ENCODE data around the gene CYP4F12. TPM values are rescaled to one million over a fixed set of nuclear protein-coding genes. Genes with fewer than 3 reads are reported as not detected.

CYP4F12 gene
- total RNA-seq, 1 experiment from 2014 or later: 0.29 TPM

DNA sequence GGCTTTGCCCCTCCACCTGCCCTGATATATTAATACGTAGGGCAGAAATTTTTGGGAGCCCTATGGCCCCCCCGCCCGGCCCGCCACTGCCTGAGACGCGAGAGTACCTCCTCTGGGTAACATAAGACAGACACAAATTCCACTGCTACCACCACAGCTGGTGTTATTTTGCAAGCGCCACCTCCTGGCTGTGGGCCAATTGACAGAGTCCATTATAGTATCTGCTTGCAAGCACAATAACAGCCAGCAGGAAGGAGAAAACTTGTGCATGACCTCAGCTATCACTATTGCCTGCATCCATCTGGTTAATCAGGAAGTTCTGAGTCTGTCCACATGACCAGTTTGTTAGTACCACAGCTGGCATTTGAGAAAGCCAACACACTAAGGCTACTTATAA, 29.6 kb downstream of the CYP4F12 start:
- DNase-seq (ENCODE audit: low read depth): peak; percentile 43

- no peak for DNase-seq (ENCODE audit: low read depth)
Observed at GRCh38 chr19:15714638-15715037, 41.8 kb downstream of the CYP4F12 start.

- no peak for DNase-seq (ENCODE audit: low read depth)
Observed at GRCh38 chr19:15715642-15716041, 42.8 kb downstream of the CYP4F12 start.

DNA sequence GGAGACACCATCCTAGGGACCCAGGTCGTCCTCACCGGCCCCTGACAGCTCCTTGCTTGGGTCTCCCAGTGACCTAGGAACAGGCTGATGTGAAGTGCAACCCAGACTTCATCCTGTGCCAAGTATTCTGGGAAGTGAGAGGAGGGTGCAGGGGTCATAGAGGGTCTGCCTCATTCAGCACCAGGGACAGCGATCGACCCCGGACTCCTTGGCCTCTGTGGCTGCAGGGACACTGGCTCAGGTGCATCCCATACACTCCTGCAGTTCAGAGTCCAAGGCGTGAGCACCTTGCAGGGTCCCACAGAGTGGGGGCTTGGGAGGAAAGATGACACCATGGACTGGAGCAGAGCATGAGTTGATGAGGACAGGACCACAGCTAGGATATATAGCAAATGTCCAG, 44.9 kb downstream of the CYP4F12 start:
- no peak for DNase-seq (ENCODE audit: low read depth)

GRCh38 chr19:15721268-15721667, 48.4 kb downstream of the CYP4F12 start:
- DNase-seq (ENCODE audit: low read depth): no peak

DNA sequence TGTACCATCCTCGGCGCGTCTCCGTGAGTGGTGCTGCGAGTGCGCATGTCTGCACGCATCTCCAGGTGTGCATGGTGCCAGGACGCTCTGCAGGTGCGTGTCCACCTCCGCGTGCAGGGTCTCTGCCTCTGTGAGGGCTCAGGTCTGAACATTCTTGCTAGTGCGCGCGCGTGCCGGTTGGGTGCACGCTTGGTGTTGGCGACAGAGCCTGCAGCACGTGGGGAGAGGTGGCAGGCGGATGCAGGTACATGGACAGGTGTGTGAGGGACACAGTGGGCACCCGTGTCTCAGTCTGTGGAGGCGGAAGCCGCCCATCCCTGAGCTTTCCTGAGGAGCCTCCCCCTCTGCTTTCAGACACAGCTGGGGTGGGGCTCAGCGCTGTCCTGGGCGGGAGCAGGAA, 50.1 kb downstream of the CYP4F12 start:
- DNase-seq (ENCODE audit: low read depth): no peak

- no peak for DNase-seq (ENCODE audit: low read depth)
Observed at GRCh38 chr19:15727724-15728123, 54.8 kb downstream of the CYP4F12 start, which contains the start of gene OR10H2. TSS of gene OR10H2 (plus strand) at chr19:15728024. CDS start at chr19:15728044, 20 bp downstream.

DNA sequence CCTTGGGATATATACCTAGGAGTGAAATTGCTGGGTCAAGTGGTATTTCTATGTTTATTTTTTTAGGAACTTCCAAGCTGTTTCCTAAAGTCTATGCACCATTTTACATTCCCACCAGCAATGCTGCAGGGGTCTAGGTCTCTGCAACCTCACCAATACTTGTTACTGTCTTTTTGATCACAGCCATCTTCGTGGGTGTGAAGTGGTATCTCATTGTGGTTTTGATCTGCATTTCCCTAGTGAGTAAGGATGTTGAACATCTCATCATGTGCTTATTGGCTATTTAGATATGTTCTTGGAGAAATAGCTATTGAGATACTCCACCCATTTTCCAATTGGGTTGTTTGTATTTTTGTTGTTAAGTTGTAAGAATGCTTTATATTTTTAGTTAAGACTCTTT, 57.7 kb downstream of the CYP4F12 start:
- no peak for DNase-seq (ENCODE audit: low read depth)

DNA sequence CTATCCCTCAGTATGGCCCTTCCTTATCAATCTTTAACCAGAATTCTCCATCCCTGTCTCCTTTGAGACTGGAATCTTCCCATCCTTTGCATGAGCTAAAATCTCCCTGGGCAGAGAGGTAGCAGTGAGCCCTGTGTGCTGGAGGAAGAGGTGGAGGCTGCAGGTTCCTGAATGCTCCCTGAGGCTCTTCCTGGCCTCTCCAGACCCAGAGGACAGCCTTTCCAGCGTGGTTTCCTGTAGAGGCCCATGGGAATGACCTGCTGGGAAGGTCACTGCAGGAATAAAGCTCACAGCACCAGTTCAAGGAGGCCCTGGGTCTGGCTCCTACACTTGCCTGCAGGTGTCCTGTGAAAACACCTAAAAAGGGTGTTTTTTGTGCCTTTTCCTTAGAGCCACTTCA, 59.5 kb downstream of the CYP4F12 start:
- DNase-seq (ENCODE audit: low read depth): no peak

- no peak for DNase-seq (ENCODE audit: low read depth)
Observed at GRCh38 chr19:15733895-15734294, 61.0 kb downstream of the CYP4F12 start.

DNA sequence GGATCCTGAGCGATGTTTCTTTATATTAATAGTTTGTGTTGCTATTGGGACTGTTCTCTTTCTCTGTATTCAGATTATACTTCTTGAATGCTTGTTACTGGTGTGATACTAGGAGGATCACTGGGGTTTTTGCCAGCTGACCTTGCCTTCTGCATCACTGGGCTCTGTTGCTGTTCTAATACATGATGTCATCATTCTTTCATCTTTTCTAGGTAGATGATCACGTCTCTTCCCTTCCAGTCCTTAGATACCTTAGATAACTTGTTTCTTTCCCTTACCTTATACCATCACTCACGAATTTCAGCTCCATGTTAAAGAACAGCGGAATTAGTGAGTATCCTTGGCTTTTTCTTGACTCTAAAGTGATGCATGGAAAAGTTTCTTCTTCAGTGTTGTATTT, 64.8 kb downstream of the CYP4F12 start, which contains the start of gene OR10H3:
OR10H3 (plus strand) TSS at position 264 of the 400 bp plus-strand sequence. CDS start 3,408 bp downstream, outside the sequence.
- DNase-seq (ENCODE audit: low read depth): no peak

DNA sequence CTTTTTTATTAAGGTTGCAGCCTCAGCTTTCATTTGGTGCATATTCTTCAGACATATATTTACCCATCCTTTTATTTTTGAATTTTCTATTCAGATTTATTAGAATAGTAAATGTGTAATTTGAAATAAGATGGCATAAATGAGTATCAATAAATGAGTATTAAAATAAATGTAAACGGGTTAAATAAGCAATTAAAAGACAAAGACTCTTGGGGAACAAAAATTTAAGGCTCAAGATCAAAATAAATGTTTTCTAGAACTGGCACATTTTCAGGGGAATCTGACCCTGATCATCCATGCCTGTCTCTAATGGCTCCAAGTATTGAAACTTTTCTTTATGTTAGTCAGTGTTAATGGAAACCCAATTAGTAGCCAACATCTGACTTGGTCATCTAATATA, 67.9 kb downstream of the CYP4F12 start:
- no peak for DNase-seq (ENCODE audit: low read depth)

Other genes with a start within 250 kb of the CYP4F12 start
- gene WIZ, start 223.1 kb upstream of the CYP4F12 start, total RNA-seq (2014; rRNA removed; shearing (Covaris generic)): 5.7 and 7.0 TPM in 2 replicates
- not detected in 2 replicates for gene RASAL3, start 208.5 kb upstream of the CYP4F12 start, total RNA-seq (2014; rRNA removed; shearing (Covaris generic))
- 0.17 TPM in 1 of 2 replicates, not detected in the other for gene PGLYRP2, start 193.6 kb upstream of the CYP4F12 start, total RNA-seq (2014; rRNA removed; shearing (Covaris generic))
- gene CYP4F22, start 164.6 kb upstream of the CYP4F12 start, total RNA-seq (2014; rRNA removed; shearing (Covaris generic)): 0.46 and 0.89 TPM in 2 replicates
- not detected in 2 replicates for gene CYP4F8, start 57.9 kb upstream of the CYP4F12 start, total RNA-seq (2014; rRNA removed; shearing (Covaris generic))
- not detected in 2 replicates for gene CYP4F3, start 32.2 kb upstream of the CYP4F12 start, total RNA-seq (2014; rRNA removed; shearing (Covaris generic))
- not detected in 2 replicates for gene OR10H2, start 54.9 kb downstream of the CYP4F12 start, total RNA-seq (2014; rRNA removed; shearing (Covaris generic))
- gene OR10H3, start 64.9 kb downstream of the CYP4F12 start, total RNA-seq (2014; rRNA removed; shearing (Covaris generic)): not detected in 2 replicates
- under 0.01 and 0.15 TPM in 2 replicates for gene OR10H5, start 114.6 kb downstream of the CYP4F12 start, total RNA-seq (2014; rRNA removed; shearing (Covaris generic))
- gene OR10H1, start 142.6 kb downstream of the CYP4F12 start, total RNA-seq (2014; rRNA removed; shearing (Covaris generic)): not detected in 2 replicates
- gene CYP4F2, start 225.0 kb downstream of the CYP4F12 start, total RNA-seq (2014; rRNA removed; shearing (Covaris generic)): not detected in 2 replicates

Measured in Daoy (cell line).